HFFc6 (cell line): ENCODE results near the gene DPYD. TPM values are rescaled to one million over a fixed set of nuclear protein-coding genes. Genes with fewer than 3 reads are reported as not detected.
A peak's percentile ranks its signal among the peaks of the same experiment; 100 is the strongest.

ENCODE experiments used
- DNase-seq: peaks from one replicate; pipeline ENCODE4 v3.0.0-alpha.2; 2018
- H3K27ac Mint-ChIP-seq: 2 replicates; pipeline ENCODE4 v1.8.0; 2020; ENCODE audit warnings: mild to moderate bottlenecking, mixed read lengths
- H3K27me3 Mint-ChIP-seq: 2 replicates; pipeline ENCODE4 v1.8.0; 2021; ENCODE audit warnings: mild to moderate bottlenecking, moderate library complexity, mixed read lengths; ENCODE audit not compliant: insufficient read depth
- H3K36me3 Mint-ChIP-seq: 2 replicates; pipeline ENCODE4 v1.8.0; 2021; ENCODE audit warnings: low read depth, mixed read lengths
- H3K4me1 Mint-ChIP-seq: 2 replicates; pipeline ENCODE4 v1.8.0; 2020; ENCODE audit warnings: low read depth, mixed read lengths
- H3K4me3 Mint-ChIP-seq: 2 replicates; pipeline ENCODE4 v1.8.0; 2020; ENCODE audit warnings: mild to moderate bottlenecking, moderate library complexity, mixed read lengths
- H3K9me3 Mint-ChIP-seq: 2 replicates; pipeline ENCODE4 v1.8.0; 2020; ENCODE audit warnings: mild to moderate bottlenecking, mixed read lengths
- total RNA-seq, 6 experiments: library from RNA; stranded (reverse); fragmentation: NEBNext Ultra II Directional; extraction: Animal tissue kit (Norgen Biotek cat#: 25700); gene quantifications; 2 replicates in 1 of 6; 3 replicates in 5 of 6; pipeline ENCODE4 v1.2.3, GENCODE V29; 2021
- TF ChIP-seq, protein P1 (sequence below): fragments of 200-600 bp; sonication (generic); IDR thresholded peaks from 2 replicates; pipeline ENCODE4 v1.5.0; 2021; ENCODE audit warnings: antibody characterized with exemption, mild to moderate bottlenecking

The DPYD gene
- total RNA-seq, 6 experiments from 2014 or later = 37.0 to 77.8 (median 67.9) TPM

DNA sequence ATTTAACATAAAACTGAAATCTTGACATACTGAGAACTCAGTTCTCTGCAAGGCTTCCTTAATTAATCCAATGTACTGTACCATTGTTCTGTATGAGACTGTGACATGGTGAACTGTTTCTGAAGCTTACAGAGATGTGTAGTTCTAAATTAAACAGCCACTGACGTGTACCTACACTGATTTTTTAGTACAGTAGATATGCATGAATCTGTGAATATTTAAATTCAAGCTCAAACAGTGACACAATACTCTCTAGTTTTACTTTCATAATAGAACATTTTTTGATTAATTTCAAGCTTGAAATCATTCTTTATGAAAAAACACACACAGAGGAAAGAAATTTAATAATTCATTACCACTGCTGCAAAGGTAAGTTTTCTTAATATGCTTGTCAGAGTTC is 621.9 kb downstream of the DPYD start:
- no peaks in the 10 kb centered on the region for H3K9me3 Mint-ChIP-seq
- H3K27ac Mint-ChIP-seq = no peak overlapping the region
- TF ChIP-seq, protein P1, sequence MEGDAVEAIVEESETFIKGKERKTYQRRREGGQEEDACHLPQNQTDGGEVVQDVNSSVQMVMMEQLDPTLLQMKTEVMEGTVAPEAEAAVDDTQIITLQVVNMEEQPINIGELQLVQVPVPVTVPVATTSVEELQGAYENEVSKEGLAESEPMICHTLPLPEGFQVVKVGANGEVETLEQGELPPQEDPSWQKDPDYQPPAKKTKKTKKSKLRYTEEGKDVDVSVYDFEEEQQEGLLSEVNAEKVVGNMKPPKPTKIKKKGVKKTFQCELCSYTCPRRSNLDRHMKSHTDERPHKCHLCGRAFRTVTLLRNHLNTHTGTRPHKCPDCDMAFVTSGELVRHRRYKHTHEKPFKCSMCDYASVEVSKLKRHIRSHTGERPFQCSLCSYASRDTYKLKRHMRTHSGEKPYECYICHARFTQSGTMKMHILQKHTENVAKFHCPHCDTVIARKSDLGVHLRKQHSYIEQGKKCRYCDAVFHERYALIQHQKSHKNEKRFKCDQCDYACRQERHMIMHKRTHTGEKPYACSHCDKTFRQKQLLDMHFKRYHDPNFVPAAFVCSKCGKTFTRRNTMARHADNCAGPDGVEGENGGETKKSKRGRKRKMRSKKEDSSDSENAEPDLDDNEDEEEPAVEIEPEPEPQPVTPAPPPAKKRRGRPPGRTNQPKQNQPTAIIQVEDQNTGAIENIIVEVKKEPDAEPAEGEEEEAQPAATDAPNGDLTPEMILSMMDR = no peak
- H3K4me3 Mint-ChIP-seq = no peak overlapping the region
- peaks cover 7% of the 10 kb centered on the region; the same call in 1 of the 2 replicates for H3K36me3 Mint-ChIP-seq
- no peak for DNase-seq
- H3K27me3 Mint-ChIP-seq = no peaks in the 10 kb centered on the region
- H3K4me1 Mint-ChIP-seq = no peaks in the 10 kb centered on the region

DNA sequence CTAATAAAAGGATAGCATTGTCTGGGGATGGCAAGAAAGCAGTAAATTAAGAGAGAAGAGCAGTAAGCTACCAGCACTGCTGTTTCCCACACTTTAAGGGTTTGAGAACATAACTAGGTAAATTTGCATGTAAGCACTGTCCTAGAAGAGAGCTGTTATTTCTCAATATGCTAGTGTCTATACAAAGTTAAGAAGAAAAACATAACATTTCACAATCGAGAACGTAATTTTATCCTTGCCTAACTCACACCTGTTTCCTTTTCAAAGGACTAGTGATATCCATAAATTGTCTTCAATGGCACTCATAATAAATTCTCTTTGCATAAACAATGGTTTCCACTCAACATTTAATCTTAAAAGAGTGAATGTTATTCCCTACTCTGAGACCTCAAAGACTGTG is 623.2 kb downstream of the DPYD start:
- no peaks in the 10 kb centered on the region for H3K27me3 Mint-ChIP-seq
- TF ChIP-seq, protein P1 = no peak
- no peak overlapping the region for H3K27ac Mint-ChIP-seq
- H3K4me1 Mint-ChIP-seq = no peaks in the 10 kb centered on the region
- H3K9me3 Mint-ChIP-seq = no peaks in the 10 kb centered on the region
- peaks cover 4% of the 10 kb centered on the region; the same call in 1 of the 2 replicates for H3K36me3 Mint-ChIP-seq
- no peak overlapping the region for H3K4me3 Mint-ChIP-seq
- no peak for DNase-seq

DNA sequence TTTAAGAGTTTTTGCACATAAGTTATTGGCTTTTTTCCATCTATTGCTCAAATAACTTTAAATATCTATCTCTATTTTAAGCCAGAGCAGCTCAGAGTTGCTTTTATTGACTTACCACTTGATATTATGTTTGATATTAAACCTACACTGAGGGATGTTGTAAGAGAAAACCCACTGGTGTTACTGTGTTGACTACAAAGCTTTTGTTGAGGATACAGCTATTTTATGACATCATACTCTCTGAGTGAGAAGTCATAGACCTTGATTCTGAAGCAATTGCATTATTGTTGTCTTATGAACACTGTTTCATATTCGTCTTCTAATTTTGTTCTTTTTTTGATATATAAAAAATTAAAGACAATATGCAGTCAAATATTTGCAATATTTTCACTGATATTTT is 638.9 kb downstream of the DPYD start:
- H3K9me3 Mint-ChIP-seq = peaks cover 14% of the 10 kb centered on the region; the same call in 1 of the 2 replicates
- no peaks in the 10 kb centered on the region for H3K27me3 Mint-ChIP-seq
- DNase-seq = no peak
- peaks cover 25% of the 10 kb centered on the region for H3K4me1 Mint-ChIP-seq
- H3K27ac Mint-ChIP-seq = no peak overlapping the region
- H3K36me3 Mint-ChIP-seq = peaks cover 23% of the 10 kb centered on the region
- TF ChIP-seq, protein P1 = no peak
- H3K4me3 Mint-ChIP-seq = no peak overlapping the region

DNA sequence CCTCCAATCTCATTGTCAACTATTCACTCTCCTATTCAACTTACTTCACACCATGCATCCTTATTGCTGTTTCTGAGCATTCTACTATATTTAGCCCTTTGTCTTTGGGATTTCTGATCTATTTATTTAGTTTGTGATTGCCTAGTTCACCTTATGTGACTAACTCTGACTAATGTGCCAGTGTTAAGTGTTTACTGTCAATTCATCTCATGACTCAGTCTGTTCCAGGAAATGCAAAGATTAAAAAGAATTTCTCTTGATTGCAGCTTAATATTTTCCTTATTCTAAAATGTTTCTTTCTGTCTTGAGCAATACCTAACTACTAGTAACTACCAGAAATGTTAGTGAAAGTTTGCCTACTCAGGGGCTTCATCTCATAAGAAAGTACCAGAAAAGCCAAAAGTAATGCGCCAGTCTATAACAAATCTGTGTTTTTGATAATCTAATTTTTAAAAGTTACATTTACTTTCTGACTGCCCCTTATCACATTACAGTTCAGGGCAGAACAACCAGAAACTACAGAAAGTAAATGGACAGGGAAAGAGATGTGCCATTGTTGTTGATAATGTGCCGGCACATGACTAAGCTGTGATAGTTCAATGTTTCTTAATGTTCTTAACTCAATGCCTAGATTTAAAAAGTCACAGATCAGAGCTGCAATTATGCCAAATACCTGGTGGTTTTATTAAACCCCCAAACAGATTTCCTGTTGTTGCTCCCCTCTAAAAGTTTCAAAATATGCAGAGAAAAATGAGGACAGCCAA is 642.8 kb downstream of the DPYD start:
- Mint-ChIP-seq H3K36me3 (peaks cover 32% of the 10 kb centered on the region), H3K4me3 (peak overlapping the region; percentile 32; the same call in 1 of the 2 replicates), H3K27ac (peak overlapping the region; percentile 76), H3K4me1 (peaks cover 32% of the 10 kb centered on the region), H3K27me3 (no peaks in the 10 kb centered on the region), H3K9me3 (peaks cover 6% of the 10 kb centered on the region; the same call in 1 of the 2 replicates)
- DNase-seq = peak; percentile 70
- TF ChIP-seq, protein P1 = no peak

DNA sequence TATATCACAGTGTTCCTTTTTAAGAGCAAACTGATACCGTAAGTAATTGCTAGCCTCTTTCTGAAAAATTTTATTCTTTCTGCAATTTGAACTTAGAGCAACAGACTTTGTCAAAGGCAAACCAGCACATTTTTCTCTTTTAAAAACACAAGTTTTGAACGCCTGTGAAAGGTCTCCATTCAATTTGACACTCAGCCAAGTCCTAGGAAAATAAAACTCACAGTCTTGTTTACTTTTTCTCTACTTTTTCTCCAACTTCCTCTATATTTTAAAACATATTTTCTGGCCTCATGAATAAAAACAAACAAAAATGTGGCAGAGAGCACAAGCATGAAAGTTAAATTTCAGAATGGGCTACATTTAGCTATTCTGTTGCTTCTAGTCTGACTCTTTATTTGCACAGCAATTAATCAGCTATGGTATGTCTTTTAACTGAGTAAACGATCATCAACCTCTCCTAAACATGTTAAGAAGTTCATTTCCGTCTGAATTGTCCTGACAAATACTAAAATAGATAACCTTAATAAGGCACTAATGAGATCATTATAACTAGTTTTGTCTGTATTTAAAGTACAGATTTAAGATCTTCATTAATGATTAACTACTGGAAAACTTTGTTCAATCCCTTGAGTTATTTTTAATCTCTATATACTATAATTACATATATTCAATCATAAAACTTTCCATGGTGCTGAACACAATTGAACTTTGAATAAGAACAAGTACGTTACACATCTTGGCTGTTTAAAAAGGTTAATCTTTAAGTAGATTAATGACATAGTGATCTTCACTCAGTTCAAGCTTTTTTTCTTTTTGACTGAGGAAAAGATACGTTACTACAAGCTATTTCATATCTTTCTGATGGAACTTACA is 648.7 kb downstream of the DPYD start:
- H3K36me3 Mint-ChIP-seq = peaks cover 36% of the 10 kb centered on the region
- H3K27ac Mint-ChIP-seq = no peak overlapping the region
- H3K4me3 Mint-ChIP-seq = no peak overlapping the region
- H3K27me3 Mint-ChIP-seq = no peaks in the 10 kb centered on the region
- H3K9me3 Mint-ChIP-seq = peaks cover 3% of the 10 kb centered on the region
- peaks cover 32% of the 10 kb centered on the region for H3K4me1 Mint-ChIP-seq
- DNase-seq = no peak
- TF ChIP-seq, protein P1 = no peak
